ENCODE data around the gene INO80D. TPM values are rescaled to one million over a fixed set of nuclear protein-coding genes. Genes with fewer than 3 reads are reported as not detected.
A peak's percentile ranks its signal among the peaks of the same experiment; 100 is the strongest.
"Not testable (repeated sequence)": the region's sequence is repeated elsewhere in the genome, so short reads cannot be mapped to it uniquely, and the experiment has no call there.

Gene INO80D, protein sequence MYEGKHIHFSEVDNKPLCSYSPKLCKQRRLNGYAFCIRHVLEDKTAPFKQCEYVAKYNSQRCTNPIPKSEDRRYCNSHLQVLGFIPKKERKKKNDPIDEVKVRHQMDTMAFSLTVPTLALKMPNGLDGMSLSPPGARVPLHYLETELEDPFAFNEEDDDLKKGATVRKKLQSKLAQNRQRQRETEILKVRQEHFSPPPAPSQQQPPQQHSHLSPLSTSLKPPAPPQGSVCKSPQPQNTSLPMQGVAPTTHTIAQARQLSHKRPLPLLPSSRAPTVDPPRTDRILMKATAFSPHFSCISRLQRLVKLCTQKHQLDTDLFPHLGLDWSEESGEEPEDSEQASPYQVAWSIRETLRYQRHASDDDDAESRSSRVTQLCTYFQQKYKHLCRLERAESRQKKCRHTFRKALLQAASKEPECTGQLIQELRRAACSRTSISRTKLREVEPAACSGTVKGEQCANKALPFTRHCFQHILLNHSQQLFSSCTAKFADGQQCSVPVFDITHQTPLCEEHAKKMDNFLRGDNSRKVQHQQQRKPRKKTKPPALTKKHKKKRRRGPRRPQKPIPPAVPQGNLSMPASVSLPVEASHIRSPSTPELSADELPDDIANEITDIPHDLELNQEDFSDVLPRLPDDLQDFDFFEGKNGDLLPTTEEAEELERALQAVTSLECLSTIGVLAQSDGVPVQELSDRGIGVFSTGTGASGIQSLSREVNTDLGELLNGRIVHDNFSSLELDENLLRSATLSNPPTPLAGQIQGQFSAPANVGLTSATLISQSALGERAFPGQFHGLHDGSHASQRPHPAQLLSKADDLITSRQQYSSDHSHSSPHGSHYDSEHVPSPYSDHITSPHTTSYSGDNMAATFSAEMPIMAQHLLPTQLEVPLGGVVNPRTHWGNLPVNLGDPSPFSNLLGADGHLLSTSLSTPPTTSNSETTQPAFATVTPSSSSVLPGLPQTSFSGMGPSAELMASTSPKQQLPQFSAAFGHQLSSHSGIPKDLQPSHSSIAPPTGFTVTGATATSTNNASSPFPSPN
- 42.8 TPM for total RNA-seq

DNA sequence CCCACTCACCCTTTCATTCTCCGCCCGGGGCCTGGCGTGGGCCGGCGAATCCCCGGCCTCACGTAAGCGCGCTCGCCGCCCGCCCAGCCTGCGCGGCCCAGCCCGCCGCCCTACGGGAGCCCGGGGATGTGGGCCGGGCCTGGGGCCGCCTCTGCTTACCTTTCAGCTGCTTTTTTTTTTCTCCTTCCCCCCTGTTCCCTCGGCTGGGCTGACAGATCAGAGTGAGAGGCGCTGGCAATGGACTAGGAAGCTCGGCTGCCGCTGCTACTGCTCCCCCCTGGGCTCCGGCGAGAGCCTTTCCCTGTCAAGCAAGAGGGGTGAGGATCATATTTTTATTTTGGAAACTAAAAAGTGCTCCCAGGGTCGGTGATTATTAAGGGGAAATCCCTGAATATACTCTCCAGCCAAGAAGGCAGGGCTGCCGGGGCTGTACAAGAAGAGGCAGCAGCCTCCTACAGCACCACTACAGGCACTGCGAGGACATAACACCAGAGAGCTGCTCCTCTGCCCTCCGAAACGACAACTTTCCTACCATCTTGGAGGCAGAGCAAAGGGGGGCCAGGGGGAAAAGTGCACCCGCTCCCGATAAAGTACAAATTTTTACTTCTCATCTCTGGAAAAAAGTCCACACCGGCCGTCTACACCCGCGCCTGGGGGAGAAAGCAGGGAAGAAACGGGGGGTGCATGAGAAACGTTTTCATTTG, at the start of gene INO80D:
TSS of gene INO80D (minus strand) at position 433 of the 704 bp plus-strand sequence. CDS start 23,158 bp downstream, outside the sequence.
- DNase-seq (ENCODE audit: low spot score), result peak; percentile 78

DNA sequence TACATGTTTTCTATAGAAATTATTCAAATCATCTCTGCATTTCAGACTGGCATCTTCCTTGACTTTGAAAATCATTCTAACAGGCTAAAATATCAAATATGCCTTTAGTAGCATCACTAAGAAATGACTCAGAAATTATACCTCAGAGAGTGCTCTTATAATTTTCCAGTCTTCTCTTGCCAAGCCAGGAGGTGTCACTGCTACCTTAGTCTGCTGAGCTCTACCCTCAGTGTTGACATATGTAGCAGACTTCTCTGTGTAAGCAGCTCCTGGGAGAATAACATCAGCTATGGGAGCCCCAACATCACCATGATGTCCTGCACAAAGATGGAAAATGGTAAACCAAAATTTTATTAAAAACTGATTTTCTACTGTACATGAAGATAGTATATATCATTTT, 41.7 kb upstream of the INO80D start:
- no peak for DNase-seq (ENCODE audit: low spot score)

DNA sequence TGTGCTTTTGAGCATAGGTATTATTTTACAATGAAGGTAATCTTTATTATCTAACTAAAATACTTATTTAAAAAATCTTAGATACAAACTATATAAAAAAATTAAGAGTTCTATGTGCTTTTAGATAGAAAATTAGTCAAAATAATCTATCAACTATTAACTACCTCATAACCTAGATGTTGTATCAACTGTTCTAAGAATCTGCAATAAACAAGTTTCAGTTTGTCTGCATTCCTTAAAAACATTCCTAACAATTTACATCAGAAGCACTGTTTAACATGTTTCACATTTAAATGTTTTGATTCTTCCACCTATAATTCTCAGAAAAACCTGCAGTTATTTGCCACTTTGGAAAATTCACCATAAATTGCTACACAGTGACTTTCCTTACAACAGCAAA, 39.9 kb upstream of the INO80D start:
- DNase-seq (ENCODE audit: low spot score), result no peak

DNA sequence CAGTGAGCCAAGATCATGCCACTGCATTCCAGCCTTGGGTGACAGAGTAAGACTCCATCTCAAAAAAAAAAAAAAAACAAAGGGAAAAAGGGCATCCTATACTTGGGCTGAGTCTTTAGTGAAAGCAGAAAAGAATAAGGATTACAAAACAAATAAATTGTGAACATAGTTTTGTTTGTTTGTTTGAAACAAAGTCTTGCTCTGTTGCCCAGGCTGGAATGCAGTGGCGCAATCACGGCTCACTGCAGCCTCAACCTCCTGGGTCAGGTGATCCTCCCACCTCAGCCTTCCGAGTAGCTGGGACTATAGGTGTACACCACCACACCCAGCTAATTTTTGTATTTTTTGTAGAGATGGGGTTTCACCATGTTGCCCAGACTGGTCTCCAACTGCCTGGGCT, 36.6 kb upstream of the INO80D start:
- DNase-seq (ENCODE audit: low spot score), result not testable (repeated sequence)

DNA sequence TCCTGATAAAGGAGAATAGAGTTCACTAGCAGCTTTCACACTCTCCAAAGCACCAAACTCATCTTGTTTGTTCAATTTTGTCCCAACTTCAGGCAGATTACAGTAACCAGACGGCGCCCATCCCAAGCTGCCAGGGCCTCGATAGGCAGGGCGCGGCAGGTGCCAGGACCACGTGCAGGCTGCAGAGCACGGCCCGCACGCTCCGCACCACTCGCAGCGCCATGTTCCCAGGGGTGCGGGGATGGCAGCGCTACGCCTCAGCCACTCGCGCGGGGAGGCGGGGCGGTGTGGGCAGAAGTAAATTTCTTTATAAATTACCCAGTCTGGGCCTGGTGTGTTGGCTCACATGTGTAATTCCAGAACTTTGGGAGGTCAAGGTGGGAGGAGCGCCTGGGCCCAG, 30.3 kb upstream of the INO80D start:
- DNase-seq (ENCODE audit: low spot score), result no peak

DNA sequence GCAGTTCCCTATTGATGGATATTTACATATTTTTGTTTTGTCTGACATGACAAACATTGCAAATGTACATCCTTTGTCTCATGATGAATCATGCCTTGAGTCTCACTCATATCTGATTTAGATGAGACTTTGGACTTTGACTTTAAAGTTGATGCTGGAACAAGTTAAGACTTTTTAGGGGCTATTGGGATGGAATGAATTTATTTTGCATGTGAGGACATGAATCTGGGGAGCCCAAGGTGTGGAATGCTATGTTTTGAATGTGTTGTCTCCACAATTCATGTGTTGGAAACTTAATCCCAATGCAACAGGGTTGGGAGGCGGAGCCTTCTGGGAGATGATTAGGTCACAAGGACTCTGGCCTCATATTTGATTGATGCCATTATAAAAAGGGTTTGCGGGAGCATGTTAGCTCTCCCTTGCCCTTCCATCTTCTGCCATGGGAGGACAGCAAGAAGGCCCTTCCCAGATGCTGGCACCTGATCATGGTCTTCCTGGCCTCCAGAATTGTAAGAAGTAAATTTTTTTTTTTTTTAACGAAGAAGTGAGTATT, 29.1 kb upstream of the INO80D start:
- no peak for DNase-seq (ENCODE audit: low spot score)

DNA sequence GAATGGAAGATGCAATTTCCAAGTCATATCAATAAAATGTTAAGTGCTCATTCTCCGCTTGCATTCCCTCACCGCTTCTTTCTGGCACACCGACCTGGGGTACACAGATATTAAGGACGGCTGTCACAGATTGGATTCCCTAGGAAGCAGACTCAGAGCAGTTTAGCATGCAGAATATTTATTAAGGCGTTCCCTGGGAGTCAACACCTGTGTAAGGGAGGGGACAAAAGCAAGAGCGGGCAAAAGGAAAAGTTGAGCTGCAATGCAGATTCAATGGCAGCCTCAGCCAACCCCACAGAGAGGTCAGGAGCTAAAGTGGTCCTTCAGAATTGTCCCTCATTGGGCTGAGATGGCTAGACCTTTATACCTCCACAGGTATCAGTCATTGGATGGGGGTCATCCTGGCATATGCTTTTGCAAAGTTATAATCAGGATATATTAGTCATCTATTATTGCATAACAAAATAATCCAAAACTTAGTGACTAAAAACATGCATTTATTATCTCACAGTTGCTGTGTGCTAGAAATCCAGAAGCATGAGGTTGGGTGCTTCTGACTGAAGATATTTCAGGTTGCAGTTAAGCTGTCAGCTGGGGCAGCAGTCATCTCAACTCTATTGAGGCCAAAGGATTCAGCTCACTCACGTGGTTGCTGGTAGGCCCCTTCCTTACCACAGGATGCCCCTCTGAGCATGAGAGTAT, 27.0 kb upstream of the INO80D start:
- no peak for DNase-seq (ENCODE audit: low spot score)

DNA sequence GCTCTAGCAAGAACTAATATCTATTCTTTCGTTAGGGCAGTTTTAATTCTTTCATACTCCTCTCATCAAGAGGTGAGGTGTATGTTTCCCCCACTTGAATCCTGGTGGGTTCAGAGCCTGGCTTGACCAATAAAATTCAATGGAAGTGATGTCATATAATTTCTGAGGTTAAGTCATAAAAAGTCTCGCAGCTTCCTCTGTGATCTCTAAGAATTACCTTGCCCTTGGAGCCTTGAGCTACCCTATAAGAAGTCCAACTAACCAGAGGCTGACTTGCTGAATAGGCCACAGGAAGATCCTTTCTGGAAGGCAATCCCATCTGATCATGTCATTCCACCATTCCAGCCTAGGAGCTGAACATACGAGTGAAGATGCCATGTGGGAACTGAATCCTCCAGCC, 26.1 kb upstream of the INO80D start:
- no peak for DNase-seq (ENCODE audit: low spot score)

DNA sequence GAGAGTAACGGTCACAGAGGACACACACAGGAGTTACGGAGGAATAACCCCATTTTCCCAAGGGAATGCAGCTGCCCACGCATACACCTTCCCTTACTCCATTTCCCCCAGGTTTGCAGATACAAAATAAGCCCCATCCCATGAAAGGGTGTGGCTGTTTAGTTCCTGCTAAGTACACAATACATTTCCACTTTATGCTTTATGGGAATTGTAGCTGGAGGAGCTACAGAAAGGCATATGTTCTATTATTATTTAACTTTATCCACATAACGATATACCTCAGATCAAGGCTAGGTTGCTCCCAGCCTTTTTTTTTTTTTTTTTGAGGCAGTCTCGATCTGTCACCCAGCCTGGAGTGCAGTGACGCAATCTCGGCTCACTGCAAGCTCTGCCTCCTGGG, 22.7 kb upstream of the INO80D start:
- no peak for DNase-seq (ENCODE audit: low spot score)

DNA sequence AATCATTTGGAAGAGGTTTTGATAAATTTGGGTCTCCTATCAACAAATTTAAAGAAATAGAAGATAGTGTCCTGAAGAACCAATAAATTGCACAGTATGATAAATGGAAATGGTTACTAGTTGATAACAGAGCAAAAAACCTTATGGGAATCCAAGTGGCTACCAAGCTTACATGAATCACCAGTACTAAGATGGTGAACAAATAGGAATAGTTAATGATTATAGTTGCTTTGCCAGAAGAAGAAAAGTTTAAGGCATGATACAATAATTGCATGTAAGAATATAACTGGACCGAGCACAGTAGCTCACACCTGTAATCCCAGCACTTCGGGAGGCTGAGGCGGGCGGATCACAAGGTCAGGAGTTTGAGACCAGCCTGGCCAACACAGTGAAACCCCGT, 19.6 kb upstream of the INO80D start:
- DNase-seq (ENCODE audit: low spot score), result no peak

DNA sequence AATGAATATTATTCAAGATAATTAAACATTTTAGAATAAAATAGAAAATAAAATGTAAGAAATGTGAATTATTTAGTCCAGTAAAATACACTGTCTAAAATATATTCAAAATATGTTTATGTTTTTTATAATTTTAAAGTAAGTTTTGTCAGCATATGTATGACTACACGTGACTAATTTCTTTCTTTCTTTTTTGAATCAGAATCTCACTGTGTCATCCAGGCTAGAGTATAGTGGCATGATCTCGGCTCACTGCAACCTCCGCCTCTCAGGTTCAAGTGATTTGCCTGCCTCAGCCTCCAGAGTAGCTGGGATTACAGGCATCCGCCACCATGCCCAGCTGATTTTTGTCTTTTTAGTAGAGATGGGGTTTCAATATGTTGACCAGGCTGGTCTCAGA, 19.1 kb upstream of the INO80D start:
- DNase-seq (ENCODE audit: low spot score), result no peak

DNA sequence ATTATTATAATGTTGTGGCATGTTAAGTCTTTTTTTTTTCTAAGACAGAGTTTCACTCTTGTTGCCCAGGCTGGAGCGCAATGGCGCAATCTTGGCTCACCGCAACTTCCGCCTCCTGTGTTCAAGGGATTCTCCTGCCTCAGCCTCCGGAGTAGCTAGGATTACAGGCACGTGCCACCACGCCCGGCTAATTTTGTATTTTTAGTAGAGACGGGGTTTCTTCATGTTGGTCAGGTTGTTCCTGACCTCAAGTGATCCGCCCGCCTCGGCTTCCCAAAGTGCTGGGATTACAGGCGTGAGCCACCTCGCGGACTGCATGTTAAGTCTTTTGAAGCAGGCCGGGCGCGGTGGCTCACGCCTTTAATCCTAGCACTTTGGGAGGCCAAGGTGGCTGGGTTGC, 12.9 kb upstream of the INO80D start:
- DNase-seq (ENCODE audit: low spot score), result not testable (repeated sequence)

DNA sequence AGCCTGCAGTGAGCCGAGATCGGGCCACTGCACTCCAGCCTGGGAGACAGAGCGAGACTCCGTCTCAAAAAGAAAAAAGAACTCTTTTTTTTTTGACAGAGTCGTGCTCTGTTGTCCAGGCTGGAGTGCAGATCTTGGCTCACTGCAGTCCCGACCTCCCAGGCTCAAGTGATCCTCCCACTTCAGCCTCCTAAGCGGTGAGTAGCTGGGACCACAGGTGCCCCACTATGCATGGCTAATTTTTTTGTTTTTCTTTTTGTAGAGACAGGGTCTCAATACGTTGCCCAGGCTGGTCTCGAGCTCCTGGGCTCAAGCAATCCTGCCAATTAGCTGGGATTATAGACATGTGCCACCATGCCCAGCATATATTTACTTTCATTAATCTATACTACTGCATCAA, 12.5 kb upstream of the INO80D start:
- DNase-seq (ENCODE audit: low spot score), result no peak

DNA sequence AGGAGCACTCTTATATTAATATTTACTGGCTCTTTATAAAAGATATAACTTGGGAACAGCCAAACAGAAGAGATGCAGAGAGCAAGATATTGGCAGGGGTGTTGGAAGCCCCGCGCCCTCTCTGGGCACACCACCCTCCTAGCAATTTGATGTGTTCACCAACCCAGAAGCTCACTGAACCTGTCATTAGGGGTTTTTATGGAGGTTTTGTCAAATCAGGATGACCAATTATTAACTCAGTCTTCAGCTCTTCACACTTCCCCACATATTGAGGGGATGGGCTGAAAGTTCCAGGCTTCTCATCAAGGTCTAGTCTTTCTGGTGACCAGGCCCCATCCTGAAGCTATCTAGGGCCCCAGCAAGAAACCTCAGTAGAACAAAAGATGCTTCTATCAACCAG, 10.9 kb upstream of the INO80D start:
- no peak for DNase-seq (ENCODE audit: low spot score)

DNA sequence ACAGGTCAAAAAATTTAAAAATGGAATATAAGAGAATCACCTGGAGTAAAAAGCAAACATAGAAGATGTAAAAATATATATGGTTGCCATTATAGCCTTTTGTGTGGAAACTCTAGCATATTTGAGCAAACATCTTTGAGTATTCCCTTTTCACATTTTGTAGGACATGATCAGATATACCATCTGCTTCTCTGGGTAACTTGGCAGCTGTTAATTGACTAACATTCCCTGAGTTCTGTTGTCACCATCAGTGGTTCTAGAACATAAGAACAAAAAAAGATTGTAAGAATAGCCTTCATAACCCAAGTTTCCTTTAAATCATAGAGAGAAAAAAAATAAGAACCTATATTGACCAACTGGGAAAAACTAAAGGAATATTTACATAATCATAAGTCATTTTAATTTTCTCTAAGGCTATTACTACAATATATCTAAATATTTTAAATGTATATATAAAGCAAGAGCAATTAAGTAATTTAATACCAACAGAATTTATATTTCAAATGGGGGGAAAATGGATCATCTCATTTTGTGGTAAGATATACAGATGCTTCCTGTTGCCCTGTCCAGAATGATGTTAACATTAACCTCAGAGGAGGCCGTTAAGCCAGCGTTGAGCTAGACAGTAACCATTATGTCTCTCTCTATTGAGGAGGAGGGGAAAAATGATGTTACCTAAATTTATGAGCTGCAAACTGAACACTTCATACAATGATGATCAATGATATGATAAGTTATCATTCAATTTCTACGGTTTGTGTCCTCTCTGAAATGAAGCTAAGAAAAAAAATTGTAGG, 9.8 kb upstream of the INO80D start:
- no peak for DNase-seq (ENCODE audit: low spot score)

DNA sequence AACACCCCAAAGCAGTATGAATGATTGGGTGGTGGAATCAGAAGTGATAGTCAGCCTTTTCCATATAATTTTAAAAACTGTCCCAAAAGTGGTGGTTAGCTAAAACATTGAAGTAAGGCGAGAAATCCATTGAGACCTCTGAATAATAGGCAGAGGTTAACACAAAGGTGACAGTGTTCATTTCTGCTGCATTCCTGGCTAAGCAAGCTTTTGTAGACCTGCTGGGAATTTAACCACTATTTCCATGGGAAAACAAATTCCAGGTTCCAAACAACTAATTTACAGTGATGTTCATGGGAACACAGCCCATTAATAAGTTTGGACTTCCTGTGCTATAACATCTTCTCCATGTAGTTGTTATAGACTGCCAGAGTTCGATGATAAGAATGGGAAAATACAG, 6.3 kb upstream of the INO80D start:
- DNase-seq (ENCODE audit: low spot score), result no peak

DNA sequence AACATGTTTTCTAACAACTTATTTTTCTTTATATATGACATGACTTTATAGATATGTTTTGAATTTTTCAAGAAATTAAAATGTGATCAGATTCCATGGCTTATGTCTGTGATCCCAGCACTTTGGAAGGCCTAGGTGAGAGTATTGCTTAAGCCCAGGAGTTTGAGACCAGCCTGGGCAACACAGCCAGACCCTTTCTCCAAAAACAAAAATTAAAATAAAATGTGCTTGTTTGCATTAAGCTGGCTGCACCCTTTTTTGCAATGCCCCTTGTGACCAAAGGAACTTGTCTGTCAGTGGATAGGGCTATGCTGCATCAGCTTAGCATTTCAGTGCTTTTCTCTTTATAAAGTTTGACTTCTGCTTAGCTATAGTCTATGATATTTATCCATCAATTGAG, 2.3 kb upstream of the INO80D start:
- no peak for DNase-seq (ENCODE audit: low spot score)

DNA sequence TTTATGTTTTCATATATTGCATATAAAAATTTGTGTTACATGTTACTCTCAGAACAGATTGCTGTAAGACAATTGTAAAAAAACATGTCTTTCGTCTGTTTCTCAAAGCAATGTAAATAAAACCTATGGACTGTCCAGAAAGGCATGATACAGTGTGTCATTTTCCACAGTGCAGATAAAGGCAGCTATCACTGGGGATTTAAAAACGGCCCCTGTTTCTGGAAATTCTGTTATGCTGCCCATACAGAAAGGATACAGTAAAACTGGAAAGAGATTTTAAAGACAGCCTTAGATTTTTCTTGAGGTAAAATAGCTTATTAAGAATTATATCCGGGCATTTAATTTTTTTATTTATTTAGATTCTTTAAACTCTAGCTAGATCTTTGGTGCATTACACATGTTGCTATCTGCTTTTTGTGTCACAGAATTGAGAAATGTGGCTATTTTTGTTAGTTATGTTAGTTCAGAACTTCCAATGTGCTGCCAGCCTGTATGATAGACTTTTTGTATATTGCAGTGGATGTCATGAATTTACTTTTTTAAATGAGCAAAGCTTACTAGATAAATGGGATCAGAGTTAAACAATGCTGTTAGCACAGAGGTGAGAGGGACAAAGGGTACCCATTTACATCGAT, 859 bp upstream of the INO80D start:
- DNase-seq (ENCODE audit: low spot score), result no peak

DNA sequence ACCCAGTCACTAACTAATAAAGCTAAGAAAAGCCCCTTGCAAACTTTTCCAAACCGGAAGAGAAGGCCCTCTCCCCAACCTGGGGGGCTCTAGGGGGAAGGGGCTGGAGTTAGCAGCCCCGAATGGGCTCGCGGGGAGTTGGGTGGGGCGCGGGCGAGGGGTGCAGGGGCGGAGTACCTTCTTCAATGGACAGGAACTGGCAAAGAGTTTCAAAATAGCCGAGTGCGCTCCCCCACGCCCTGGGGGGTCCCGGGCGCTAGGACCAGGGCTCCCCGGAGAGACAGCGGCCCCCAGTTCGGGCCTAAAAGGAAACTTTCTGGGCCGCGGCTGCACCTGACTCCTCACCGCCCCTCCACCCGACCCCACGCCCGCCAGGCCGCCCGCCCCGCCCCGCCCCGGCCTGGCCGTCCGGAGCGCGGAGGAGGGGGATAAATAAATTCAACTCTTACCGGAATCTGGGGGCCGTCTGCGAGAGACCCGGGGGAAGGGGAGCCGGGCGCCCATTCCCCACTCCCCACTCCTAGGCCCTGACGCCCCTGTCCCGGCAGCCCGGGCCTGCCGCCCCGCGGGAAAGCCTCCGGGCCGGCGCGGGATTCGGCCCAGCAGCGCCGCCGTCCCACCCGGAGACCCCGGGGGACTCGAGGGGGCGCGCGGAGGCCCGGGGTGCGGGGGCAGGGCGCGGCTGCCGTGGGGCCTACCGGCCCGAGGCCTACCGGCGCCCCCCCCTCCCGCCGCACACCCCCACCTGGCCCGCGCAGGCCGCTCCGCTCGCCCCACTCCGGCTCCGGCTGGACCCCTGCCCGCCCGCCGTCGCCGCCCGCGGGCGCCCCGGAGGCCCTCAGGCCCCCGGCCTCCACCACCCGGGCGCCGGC, 868 bp downstream of the INO80D start:
- DNase-seq (ENCODE audit: low spot score), result peak; percentile 59
